ENCODE data around the gene PLBD1.

PLBD1 gene, protein sequence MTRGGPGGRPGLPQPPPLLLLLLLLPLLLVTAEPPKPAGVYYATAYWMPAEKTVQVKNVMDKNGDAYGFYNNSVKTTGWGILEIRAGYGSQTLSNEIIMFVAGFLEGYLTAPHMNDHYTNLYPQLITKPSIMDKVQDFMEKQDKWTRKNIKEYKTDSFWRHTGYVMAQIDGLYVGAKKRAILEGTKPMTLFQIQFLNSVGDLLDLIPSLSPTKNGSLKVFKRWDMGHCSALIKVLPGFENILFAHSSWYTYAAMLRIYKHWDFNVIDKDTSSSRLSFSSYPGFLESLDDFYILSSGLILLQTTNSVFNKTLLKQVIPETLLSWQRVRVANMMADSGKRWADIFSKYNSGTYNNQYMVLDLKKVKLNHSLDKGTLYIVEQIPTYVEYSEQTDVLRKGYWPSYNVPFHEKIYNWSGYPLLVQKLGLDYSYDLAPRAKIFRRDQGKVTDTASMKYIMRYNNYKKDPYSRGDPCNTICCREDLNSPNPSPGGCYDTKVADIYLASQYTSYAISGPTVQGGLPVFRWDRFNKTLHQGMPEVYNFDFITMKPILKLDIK

DNA sequence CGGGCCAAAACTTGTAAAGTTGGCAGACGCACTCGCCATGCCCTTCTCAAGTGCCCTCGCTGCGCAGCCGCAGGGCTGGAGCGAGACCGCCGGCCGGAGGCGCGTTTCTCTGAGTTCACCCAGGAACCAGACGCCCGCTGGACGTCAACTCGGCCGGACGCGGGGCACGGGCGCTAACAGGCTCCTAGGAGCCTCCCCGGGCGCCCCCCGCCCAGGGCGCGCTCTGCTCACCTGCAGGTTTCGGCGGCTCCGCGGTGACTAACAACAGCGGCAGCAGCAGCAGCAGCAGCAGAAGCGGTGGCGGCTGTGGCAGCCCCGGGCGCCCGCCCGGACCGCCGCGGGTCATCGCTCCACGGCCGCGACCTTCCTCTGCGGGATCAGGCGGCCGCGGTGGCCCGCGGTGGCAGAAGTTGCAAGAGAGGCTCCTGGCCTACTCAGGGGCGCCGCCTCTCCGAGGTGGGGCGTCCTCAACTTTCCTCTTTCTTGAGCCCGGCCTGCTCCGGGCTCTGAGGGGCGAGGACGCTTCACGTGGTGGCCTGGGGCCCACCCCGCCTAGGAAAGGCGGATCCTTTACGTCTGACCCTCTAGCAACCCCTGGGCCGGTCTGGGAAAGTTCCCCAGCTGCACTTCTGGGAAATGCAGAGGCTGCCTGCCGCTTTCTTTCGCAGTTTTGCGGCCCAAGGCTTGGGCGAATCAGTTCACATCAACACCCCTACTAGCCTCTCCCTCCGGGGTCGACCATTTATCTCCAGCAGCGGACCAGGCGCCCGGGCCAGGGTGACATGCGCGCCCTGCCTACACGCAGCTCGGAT, at the start of gene PLBD1:
Gene PLBD1, minus strand, starts transcription at position 533 of the 812 bp plus-strand sequence. Its CDS starts 187 bp downstream, at position 346.
- DNase-seq = peak; percentile 21
- peak; percentile 55 for ATAC-seq

DNA sequence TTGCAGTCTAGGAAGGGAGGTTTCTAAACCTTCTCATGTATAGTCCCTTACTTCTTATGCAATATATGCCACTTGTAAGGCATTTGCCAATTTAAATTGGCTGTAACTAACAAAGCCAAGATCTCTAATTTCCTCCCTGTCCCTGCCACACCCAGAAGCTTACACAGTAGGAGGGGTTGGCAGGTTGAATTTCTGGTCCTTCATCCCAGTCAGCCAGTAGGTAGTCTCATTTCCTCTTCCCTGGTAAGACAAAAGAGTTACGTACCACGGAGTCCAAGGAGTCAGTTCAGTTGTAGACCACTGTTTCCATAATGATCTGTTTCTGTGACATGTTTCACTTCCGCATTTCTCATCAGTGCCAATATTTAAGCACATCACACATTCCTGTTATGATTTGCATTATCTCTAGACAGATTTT, 47.0 kb upstream of the PLBD1 start:
- no peak for DNase-seq

DNA sequence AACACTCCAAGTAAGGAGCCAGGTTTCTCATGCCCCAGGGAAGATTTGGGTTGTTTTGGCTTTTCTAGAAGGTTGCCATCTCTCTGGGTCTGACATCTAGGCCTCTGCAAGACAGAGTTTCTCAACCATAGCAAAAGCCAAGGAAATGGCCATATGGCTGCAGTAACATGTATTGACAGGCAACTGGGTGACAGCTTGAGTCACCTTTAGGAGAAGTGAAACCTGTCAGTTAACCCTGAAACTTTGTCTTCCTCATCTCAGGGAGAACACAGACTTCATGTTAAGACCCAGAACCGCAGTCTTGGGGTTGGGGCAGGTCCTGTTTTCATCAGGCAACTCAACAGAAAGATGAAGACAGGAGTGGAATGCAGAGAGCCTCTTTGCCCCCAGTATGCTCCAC, 46.0 kb upstream of the PLBD1 start:
- DNase-seq = no peak

More for the DNA sequence above, 47.0 kb upstream of the PLBD1 start:
- ATAC-seq = no peak

DNA sequence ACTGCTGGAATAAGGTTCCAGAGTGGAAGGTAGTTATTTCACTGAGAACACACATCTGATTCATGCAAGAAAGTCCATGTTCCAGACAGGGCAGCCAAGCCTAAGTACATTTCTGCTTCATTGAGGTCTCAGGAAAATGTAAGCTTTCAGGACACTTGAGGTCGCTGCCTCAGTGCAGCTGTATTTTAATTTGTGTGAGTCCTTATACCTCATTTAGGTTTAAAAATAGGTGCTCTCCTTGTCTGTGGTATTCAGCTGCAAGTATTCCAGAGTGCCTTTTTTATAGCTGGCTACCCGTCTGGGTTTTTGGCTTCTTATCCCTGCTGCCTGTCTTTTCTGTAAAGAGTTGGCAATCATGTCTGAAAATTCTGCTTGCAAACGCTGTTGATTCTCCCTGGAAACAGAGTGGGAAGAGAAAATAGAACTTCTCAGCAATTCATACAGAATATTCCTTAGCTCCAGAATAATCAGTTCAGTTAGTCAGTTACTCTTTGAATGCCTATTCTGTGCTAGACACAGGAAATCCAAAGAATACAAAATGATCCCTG, 45.3 kb upstream of the PLBD1 start:
- ATAC-seq (no peak), DNase-seq (no peak)

More for the DNA sequence above, 46.0 kb upstream of the PLBD1 start:
- ATAC-seq = peak; percentile 49

DNA sequence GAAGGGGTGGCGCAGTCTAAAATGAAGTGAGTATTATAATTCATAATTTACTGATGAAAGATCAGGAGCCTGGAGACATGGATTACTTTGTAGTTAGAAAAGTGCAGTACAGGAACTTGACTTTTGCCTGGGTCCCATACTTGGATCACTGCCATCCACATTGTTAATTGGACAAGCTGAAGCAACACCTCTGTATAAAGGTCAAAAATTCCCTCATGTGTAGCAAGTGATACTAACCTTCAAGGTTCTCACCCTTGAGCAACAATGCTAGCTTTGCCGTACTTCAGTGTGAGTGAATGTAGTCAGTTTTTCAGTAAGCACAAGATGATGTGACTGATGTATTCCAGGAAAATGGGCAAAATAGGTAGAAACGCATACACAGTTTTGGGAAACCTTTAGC, 44.6 kb upstream of the PLBD1 start:
- ATAC-seq (no peak), DNase-seq (no peak)

DNA sequence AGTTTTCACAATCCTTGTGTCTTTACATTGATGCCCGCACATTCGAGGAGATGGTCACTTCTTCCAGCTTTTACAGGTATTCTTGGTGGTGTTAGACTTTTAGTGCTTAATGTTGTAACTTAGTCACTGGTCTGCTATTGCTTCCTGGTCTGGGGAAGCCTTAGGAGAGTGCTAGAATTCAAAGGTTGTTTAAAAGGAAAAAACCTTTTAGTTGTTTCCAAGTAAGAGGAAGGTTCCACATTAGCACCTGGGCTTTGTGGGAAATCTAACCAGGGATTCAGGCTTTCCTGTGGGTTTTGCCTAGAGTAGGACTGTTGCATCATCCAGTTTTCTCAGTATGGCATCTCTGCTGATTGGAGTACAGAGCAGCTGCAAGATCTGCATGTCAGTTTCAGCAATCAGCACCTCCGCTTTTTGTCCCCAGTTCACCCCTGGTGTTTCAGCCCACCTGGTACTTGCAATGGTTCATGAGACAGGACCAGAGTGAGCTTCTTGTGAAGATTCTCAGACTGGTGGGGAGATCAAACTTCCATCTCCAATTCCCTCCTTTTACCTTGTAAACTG, 44.0 kb upstream of the PLBD1 start:
- ATAC-seq (no peak), DNase-seq (no peak)

DNA sequence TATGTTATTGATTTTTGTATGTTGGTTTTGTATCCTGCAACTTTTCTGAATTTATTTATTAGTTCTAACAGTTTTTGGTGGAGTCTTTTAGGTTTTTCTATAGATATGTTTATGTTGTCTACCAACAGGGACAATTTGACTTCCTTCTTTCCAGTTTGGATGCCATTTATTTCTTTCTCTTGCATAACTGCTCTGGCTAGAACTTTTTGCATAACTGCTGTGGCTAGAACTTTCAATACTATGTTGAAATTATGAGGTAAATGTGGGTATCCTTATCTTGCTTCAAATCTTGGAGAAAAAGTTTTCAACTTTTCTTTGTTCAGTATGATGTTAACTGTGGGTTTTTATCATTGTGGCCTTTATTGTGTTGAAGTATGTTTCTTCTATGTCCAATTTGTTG, 39.9 kb upstream of the PLBD1 start:
- no peak for DNase-seq
- ATAC-seq = no peak

DNA sequence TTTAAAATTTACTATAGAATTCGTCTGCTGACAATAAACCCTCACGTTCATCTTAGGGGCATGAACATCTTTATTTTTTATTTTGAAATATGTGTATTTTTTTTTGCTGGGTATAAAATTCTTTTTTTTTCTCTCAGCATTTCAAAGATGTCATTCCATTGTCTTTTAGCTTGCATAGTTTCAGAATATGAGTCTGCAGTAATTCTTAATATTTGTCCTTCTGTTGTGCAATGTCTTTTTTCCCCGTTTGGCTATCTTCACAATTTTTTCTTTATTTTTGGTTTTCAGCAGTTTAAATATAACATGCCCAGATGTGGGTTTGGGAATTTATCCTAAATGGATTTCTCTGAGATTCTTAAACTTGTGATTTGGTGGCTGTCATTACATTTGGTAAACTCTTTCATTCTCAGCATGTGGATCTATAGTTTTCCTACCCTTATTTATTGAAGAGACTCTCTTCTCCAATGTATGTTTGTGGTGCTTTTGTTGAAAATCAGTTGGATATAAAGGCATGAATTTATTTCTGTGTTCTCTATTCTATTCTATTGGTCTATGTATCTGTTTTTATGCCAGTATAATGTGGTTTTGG, 37.8 kb upstream of the PLBD1 start:
- ATAC-seq (no peak), DNase-seq (no peak)

DNA sequence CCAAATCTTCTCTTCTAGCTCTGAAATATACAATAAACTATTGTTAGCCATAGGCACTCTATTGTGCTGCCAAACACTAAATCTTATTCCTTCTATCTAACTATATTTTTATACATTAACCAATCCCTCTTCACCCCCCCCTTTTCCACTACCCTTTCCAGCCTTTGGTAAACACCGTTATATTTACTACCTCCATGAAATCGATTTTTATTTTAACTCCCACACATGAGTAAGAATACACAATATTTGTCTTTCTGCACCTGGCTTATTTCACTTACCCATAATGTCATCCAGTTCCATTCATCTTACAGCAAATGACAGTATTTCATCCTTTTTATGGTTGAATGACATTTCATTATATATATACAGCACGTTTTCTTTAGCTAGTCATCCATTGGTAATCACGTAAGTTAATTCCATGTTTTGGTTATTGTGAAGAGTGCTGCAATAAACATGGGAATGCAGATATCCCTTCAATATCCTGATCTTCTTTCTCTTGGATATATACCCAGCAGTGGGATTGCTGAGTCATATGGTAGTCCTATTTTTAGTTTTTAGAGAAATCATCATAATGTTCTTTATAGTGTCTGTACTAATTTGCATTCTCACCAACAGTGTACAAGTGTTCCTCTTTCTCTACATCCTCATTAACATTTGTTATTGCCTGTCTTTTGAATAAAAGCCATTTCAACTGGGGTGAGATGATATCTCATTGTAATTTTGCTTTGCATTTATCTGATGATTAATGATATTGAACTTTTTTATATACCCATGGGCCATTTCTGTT, 34.2 kb upstream of the PLBD1 start:
- no peak for DNase-seq
- ATAC-seq = no peak

DNA sequence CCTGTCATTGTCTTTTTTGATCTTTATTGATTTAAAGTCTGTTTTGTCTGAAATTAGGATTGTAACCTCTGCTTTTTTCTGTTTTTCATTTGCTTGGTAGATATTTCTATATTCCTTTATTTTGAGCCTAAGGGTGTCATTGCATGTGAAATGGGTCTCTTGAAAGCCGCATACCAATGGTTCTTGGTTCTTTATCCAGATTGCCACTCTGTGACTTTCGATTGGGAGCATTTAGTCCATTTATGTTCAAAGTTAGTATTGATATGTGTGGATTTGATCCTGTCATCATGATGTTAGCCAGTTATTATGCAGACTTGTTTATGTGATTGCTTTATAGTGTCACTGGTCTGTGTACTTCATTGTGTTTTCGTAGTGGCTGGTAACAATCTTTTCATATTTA, 29.8 kb upstream of the PLBD1 start:
- ATAC-seq (no peak), DNase-seq (no peak)

DNA sequence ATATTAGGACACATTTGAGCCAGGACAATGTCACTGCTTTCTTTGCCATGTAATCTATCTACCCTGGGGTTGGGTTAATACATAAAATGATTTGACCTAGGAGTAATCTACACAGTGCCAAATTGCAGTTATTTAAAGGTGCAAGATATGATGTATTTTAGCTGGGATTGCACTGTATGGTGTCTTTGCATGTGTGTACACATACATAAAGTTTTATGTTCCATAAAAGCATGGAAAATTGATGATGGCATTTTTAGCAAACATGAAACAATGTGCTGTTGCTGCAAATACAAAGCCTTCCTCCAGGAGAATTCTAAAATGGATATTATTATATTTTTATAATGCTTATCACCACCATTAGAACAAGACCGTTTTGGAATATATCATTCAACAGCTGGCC, 24.0 kb upstream of the PLBD1 start:
- DNase-seq (no peak), ATAC-seq (no peak)

DNA sequence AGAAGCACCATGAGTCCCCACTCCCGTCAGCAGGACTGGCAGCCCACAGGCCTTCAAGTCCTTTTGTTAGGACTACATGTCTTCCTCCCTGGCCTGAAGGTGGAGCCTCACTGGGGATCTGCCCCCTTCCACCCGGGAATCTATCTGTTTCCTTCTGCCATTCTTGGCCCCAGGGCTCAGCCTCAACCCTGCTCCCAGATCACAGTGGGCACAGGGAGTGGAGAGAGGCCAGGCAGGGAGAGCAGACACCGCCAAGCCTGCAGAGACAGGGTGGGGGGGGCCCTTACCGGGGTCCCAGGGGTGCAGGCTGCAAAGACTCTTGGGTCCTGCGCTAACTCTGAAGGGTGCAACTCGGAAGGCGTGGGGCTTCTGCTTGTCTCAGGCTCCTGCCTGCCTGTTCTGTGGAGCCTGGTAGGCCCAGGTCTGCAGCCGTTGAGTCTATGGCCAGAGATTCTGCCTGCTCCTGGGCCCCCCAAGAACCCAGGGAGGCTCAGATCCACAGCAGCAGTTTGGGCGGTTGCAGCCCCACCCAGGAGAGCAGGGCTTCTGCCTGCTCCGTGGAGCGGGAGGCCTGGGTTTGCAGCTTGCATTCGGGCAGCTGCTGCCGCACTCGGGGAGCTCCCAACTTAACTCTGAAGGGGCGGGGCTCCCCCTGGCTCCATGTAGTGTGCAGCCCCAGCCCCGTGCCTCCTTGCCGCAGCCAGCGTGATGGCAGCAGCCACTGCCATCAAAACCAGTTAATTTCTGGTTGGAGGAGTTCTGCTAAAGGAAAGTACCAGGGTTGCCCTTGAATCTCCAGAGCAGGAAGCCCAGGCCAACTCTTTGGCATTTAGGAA, 21.7 kb upstream of the PLBD1 start:
- no peak for ATAC-seq

DNA sequence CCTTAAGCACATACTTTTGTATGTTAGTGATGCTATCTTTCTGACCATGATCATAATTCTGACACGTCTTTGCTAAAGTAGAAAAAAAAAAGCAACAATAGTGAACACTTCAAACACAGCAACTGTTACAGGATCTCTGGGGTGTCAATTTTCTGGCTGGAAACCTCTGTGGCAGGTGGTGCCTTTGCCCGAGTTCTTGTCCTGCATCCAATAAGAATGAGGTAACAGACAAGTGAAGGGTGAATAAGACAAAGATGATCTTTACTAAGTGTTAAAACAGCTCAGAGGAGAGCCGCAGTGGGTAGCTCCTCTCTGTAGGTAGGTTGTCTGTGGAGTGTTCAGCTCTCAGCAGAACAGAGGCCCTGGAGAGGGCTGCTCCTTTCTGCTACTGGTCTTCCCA, 20.9 kb upstream of the PLBD1 start:
- no peak for ATAC-seq
- no peak for DNase-seq

More for the DNA sequence above, 21.7 kb upstream of the PLBD1 start:
- DNase-seq = no peak

DNA sequence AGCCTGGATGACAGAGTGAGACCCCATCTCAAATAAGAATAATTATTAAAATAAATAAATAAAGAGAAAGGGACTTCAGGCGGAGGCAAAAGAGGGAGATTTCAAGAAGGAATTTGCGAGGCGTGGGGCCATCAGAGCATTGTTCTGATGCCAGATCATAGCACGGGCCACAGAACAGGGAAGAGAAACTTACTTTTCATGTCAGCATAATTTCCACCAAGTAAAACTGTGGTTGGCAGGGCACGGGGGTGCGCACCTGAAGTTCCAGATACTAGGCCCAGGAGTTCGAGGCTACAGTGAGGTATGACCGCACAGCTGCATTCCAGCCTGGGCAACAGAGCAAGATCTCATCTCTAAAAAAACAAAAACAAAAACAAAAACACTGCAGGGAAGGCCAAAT, 11.0 kb upstream of the PLBD1 start:
- ATAC-seq (no peak), DNase-seq (no peak)

DNA sequence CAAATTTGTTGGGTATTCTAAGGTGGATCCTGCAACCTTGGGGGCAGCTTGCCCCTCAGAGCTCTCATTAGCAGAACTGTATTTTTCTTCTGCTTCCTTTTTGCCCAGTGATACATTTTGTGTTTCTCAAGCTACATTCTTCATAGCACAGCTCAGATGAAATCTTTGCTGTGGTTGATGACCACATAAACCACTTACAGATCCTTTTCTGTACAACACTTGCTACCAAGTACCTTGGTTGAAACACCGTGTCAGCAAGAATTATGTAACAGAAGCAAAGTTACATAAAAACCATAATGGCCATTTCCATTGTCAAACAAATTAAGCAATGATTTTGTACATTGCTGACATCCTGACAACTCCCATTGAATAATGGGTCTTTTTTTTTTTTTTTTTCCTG, 9.7 kb upstream of the PLBD1 start:
- ATAC-seq = no peak
- DNase-seq = no peak

DNA sequence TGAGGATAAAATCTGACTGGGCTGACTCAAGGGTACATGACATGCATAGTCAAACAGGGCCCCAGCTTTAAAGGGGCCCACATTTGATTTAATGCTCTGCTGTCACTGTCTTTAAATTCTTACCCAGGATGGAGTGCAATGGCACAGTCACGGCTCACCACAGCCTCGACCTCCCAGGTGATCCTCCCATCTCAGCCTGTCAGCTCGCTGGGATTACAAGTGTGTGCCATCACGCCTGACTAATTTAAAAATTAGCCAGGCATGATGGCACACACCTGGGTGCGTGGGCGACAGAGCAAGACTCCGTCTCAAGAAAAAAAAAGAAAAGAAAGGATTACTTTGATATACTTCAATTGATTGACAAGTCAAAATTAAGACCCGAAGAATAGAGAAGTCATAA, 9.2 kb upstream of the PLBD1 start:
- DNase-seq = no peak
- peak; percentile 19 for ATAC-seq

DNA sequence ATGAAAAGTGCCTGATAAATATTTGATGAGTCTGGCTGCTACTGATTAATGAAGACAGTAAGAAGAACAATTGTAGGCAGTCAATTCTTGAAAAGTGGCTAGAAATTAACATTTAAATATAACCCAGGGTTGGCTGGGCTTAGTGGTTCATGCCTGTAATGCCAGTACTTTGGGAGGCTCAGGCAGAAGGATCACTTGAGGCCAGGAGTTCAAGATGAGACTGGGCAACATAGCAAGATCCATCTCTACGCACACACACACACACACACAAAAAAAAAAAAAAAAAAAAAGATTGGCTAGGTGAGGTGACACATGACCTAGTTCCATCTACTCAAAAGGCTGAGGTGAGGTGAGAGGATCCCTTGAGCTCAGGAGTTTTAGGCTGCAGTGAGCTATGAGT, 7.9 kb upstream of the PLBD1 start:
- no peak for ATAC-seq

DNA sequence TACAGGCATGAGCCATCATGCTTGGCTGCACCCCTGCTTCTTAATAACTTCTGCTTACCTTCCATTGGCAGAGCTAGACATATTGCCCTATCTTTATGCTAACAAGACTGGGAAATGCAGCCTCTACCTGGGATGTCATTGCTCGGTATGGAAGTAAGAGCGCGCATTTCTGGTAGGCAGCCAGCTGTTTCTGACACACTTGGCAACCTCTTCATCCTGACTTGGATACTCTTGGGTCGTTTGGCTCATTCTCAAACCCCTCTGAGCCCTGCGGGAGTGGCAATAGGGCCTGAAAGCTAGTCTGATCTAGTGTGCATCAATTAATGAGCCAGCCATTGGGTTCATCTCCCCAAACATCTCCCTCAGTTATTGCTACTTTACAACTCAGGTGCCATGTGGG, 5.4 kb upstream of the PLBD1 start:
- ATAC-seq (no peak), DNase-seq (no peak)

More for the DNA sequence above, 7.9 kb upstream of the PLBD1 start:
- no peak for DNase-seq

DNA sequence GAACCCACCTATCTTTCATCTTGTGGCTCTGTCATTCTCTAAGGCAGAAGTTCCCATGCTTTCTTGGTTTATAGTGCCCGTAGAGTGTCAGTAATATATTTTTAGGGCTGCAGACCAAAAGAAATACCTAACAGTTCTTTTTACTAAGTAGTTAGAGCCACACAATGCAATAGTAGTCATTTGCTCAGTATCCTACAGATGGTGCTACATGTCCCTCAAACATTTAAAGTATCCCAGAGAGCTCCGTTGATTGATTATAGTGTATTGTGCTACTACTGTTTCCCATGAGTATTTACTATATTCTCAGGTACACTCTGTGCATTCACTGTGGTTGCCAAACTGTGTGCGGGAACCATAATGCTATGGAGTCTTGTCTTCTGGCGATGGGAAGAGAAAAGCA, 4.7 kb upstream of the PLBD1 start:
- no peak for ATAC-seq
- no peak for DNase-seq

DNA sequence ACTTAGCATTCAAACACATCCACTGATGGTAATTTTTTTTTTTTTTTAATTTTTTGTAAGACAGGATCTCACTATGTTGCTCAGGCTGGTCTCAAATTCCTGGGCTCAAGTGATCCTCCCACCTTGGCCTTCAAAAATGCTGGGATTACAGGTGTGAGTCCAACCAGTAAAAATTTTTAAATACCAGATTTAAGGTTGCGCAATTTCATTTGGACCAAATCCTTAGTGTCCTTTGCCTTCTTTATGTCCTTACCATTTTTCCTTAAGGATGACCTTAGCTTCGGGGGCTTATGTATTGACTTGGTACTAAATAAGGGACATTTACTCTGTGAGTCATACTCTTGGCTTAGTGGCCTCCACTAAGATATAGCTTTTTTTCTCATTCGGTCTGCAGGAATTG, 4.1 kb upstream of the PLBD1 start:
- DNase-seq (no peak), ATAC-seq (no peak)

Measured in stimulated activated naive CD8-positive, alpha-beta T cell treated with anti-CD3 and anti-CD28 coated beads, Interleukin-15, Interleukin-2, amounts not matched to agents 100 U/mL and 50 U/mL, for 24 hours (primary cell).